Measurements from ENCODE around the gene TLN1.
A peak's percentile ranks its signal among the peaks of the same experiment; 100 is the strongest.

TLN1 gene

GRCh38 chr9:35728041-35728971, 3.7 kb downstream of the TLN1 start:
- DNase-seq (ENCODE audit: low read depth): peak; percentile 98

DNA sequence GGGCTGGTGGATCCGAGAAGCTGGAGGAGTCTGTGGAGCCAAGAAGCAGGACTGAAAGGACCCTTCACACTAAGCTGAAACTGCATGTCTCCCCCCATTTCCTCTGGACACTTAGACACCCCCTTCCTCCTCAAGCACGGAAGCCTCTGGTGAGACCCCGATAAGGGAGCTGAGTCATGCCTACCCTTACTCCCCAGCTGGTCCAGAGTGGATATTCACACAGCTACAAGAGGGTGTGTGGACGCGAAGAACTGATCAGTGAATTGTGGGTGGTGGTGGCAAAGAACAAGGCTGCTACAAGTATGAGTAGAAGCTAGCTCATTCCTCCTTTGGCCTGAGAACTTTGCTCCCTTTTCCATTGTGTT, 4.3 kb downstream of the TLN1 start:
- DNase-seq (ENCODE audit: low read depth): no peak

GRCh38 chr9:35726931-35727330, 5.1 kb downstream of the TLN1 start:
- no peak for DNase-seq (ENCODE audit: low read depth)

- DNase-seq (ENCODE audit: low read depth): no peak
Observed at GRCh38 chr9:35725362-35725761, 6.6 kb downstream of the TLN1 start.

- no peak for DNase-seq (ENCODE audit: low read depth)
Observed at GRCh38 chr9:35723908-35724307, 8.1 kb downstream of the TLN1 start.

DNA sequence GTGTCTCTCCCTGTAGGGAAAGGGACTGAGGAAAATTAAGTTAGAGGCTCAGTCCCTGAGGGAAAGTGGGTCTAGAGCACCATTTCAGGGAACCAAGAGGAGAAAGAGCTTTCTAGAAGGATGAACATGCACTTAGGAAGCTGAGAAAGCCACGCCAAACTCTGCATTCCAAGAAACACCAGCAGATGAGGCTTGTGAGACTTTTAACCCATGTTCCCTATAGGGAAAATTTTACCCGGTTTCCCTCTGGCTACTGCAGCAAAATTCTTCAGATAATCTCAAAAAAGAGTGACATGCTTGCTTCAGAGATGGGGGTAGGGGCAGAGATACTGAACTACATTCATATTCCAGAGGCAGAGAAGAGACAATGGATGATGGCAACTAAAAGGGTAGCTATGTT, 8.6 kb downstream of the TLN1 start:
- DNase-seq (ENCODE audit: low read depth): no peak

DNA sequence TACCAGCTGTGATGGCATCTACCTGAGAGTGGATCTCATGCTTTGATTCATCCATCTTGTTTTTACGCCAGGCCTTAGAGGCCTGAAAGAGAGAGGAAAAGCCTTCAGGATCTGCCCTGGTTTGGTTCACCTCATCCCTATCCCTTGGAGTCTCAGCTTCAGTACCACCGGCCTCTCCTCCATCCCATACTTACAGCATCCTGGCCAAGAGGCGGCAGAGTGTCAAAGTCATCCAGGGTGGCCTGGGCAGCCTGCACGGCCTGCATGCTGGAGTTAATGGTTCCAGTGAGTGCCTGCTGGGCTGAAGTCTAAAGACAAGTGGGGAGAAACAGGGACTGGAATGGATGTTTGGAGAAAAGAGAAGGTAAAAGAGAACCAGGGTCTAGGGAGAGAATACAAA, 12.4 kb downstream of the TLN1 start:
- DNase-seq (ENCODE audit: low read depth): no peak

GRCh38 chr9:35718721-35719511, 13.1 kb downstream of the TLN1 start:
- no peak for DNase-seq (ENCODE audit: low read depth)

DNA sequence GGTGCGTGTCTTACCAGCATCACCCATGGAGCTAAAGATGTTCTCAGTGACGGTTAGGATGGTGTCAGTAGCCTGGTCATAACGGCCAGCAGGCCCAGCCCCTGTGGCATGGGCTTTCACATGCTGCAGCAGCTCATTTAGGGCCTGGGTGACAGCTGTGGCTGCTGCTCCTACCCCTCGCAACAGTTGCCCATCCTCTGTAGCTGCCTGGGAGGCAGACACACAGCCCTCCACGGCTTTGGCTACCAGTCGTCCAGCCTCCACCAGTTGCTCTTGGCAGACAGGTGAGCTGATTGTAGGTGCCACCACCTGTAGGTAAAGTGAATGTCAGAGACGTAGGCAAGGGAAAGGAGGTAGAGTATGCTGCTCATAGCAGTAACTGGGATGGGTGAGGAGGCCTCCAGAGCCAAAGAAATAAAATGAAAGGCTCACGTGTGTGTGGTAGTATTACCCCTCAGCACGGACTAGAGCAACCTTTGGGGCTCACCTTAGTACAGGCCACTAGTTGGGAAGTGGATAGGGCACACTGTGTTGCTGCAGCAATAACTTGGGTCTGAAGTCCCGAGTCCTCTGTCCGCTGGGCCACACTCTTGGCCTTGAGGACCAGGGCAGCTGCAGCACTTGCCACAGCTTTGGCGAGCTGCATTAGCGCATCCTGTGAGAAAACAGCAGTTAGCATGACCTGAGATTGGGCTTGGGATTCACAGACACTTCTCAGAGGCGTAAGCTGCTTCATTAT, 14.7 kb downstream of the TLN1 start:
- no peak for DNase-seq (ENCODE audit: low read depth)

GRCh38 chr9:35716230-35716629, 15.8 kb downstream of the TLN1 start:
- no peak for DNase-seq (ENCODE audit: low read depth)

GRCh38 chr9:35714579-35715252, 17.3 kb downstream of the TLN1 start:
- DNase-seq (ENCODE audit: low read depth): no peak

DNA sequence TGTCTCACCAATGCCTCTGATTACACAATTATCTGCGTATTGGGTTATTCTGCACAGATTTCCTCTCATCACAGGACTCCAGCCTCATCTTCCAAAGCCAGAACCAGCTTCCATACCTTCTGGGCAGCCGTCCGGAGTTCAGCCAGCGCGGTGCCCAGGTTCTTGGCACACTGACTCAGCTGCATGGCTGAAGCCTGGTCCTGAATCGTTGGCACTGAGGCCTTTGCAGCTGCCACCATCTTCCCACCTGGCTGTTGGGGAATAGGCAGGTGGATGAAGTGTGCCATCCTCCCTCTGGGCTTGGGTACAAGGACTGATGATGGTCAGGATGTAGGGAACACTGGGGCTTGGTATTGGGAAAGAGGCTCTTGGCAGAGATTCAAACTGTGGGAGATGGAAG, 17.9 kb downstream of the TLN1 start:
- DNase-seq (ENCODE audit: low read depth): no peak

DNA sequence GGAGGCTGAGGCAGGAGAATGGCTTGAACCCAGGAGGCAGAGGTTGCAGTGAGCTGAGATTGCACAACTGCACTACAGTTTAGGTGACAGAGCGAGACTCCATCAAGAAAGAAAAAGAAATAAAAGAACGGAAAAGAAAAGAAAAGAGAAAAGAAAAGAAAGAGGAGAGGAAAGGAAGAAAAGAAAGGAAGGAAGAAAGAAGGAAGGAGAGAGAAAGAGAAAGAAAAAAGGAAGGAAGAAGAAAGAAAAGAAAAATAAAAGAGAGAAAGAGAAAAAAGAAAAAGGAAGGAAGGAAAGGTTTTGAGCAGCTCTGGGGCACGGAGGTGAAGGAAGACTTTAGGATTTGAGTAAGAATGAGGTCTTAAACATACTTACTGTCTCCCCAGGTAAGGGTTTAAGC, 18.4 kb downstream of the TLN1 start:
- DNase-seq (ENCODE audit: low read depth): no peak

- DNase-seq (ENCODE audit: low read depth): no peak
Observed at GRCh38 chr9:35712762-35713400, 19.1 kb downstream of the TLN1 start.

- DNase-seq (ENCODE audit: low read depth): no peak
Observed at GRCh38 chr9:35711501-35712428, 20.2 kb downstream of the TLN1 start.

DNA sequence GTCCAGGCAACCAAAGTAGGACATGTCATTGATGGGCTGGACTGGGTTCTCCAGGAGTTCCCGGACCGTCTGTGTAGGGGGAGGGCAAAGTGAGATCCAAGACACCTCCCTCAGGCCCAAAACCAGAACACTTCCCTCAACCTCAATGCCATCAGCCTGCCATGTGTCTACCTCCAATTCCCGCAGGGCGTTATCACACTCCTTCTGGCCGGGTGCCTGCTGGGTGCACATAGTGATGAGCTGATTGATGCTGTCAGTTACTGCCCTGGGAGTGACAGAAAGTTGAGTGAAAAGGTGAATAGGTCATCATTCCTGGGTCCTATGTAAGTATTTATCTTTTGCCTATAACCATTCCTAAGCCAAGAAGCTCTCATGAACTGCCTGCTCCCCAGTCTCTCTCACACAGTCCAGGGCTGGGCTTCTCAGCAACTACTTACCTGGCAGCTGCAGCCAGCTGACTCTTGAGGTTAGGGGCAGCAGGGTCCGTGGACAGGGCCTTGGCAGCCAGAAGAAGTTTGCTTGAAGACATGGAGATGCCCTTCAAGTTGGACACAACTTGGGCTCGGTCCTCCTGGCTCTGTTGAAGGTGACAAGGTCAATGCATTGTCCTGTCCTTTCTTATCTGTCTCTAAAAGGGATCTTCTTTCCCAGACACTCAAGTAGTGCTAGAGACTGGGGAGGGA, 21.0 kb downstream of the TLN1 start:
- no peak for DNase-seq (ENCODE audit: low read depth)

- DNase-seq (ENCODE audit: low read depth): no peak
Observed at GRCh38 chr9:35708146-35708545, 23.8 kb downstream of the TLN1 start.

GRCh38 chr9:35706951-35707350, 25.0 kb downstream of the TLN1 start:
- no peak for DNase-seq (ENCODE audit: low read depth)

- DNase-seq (ENCODE audit: low read depth): no peak
Observed at GRCh38 chr9:35705836-35706430, 26.1 kb downstream of the TLN1 start.
